GM19025 (cell line): ENCODE measurements around the gene STARD9.
"Not testable (repeated sequence)": the region's sequence is repeated elsewhere in the genome, so short reads cannot be mapped to it uniquely, and the experiment has no call there.

Source experiments
- ATAC-seq: cut with Tn5 transposase; IDR thresholded peaks from one replicate; pipeline ENCODE4 v1.9.1; 2021; ENCODE audit warnings: mild to moderate bottlenecking, low read depth, moderate library complexity; ENCODE audit not compliant: unreplicated experiment

The STARD9 gene

GRCh38 chr15:42749266-42749665, 173.9 kb downstream of the STARD9 start:
- no peak for ATAC-seq

GRCh38 chr15:42750306-42750705, 174.9 kb downstream of the STARD9 start:
- no peak for ATAC-seq

GRCh38 chr15:42759093-42759492, 183.7 kb downstream of the STARD9 start:
- no peak for ATAC-seq

- ATAC-seq, result no peak
These were observed 185.4 kb downstream of the STARD9 start for GRCh38 chr15:42760759-42761158.

- ATAC-seq, result not testable (repeated sequence)
These were observed 186.4 kb downstream of the STARD9 start for GRCh38 chr15:42761813-42762212.

- not testable (repeated sequence) for ATAC-seq
These were observed 188.8 kb downstream of the STARD9 start for GRCh38 chr15:42764154-42764731.

GRCh38 chr15:42766109-42766508, 190.7 kb downstream of the STARD9 start:
- ATAC-seq, result not testable (repeated sequence)
